NCI-H1092 treated with DMSO at 0.1 percent for 48 hours (cell line): ENCODE data around the gene EEFSEC.
A peak's percentile ranks its signal among the peaks of the same experiment; 100 is the strongest.

Experiments used
- DNase-seq: peaks from one replicate; lab custom pipeline; 2025; lab: John Stamatoyannopoulos, UW

The EEFSEC gene

DNA sequence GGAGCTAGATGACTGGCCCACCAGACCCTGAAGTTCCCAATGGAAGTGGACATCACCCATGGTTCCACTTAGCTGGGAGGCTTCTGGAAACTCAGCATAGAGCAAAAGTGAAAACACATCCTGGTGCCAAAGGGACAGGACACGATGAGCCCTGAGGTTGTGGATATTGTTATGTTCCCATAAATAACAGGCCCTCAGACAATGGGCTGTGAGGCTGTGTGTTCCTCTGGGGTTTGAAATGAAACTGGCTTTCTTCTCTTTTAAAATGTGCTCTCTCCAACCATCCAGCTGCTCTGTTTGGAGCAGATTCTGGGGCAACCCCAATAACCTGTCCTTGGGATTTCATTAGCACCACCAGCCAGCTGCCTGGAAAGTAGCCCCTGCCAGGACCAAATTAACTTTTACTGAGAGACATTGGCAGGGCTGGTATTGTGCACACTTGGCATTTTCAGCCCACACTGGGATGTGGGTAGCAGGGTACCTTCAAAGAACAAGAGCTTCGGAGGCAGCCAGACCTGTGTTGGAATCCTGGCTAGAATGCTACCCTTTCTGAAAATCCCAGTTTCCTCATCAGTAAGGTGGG lies 215.9 kb downstream of the EEFSEC start:
- no peak for DNase-seq

DNA sequence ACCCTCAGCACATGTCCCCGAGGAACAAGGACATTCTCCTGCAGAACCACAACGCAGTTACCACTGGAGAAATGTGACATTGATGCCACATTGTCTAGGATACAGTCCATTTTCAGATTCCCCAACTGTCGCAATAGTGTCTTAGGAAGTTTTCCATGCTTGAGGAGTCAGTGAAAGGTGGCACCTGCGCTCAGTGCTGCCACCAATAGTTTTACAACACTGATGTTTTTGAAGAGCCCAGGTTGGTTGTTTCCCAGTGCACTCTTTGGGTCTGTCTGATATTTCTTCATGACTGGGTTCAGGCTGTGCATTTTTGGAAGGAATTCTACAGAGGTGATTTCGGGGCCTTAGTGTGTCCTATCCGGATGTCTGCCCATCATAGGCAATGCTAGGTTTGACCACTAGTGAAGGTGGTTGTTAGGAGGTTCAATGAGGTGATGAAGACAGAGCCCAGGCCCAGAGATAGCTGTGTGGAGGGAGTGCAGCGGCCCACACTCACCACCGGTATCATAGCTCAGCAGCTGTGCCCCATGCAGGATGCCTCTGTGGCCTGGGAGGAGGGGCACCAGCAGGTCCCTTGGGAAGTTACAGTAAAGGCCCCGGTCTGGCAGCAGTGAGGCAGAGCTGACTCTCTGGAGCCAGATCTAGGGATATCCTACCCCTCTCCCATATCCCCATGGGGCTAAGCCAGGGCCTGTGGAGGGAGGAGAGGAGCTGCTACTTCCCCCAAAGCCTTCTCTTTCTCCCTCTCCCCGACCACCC lies 216.8 kb downstream of the EEFSEC start:
- DNase-seq = no peak

DNA sequence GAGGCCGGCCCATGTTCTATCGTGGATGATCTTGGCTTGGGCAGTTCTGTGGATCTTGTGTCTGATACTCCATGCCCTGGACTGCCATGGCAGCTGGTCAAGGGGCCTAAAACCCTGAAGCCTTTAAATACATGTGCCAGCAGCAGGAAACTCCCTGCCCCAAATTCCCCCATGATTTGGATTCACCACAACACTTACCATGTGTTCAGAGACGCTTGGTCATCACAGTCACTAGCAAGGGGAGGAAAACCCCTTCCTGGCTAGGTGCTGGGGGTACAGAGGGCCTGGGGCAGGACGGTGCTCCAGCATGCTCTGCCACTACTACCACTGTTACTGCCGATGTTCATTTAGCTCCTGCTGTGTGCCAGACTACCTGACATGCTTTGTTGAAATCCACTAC lies 219.0 kb downstream of the EEFSEC start:
- DNase-seq = no peak

DNA sequence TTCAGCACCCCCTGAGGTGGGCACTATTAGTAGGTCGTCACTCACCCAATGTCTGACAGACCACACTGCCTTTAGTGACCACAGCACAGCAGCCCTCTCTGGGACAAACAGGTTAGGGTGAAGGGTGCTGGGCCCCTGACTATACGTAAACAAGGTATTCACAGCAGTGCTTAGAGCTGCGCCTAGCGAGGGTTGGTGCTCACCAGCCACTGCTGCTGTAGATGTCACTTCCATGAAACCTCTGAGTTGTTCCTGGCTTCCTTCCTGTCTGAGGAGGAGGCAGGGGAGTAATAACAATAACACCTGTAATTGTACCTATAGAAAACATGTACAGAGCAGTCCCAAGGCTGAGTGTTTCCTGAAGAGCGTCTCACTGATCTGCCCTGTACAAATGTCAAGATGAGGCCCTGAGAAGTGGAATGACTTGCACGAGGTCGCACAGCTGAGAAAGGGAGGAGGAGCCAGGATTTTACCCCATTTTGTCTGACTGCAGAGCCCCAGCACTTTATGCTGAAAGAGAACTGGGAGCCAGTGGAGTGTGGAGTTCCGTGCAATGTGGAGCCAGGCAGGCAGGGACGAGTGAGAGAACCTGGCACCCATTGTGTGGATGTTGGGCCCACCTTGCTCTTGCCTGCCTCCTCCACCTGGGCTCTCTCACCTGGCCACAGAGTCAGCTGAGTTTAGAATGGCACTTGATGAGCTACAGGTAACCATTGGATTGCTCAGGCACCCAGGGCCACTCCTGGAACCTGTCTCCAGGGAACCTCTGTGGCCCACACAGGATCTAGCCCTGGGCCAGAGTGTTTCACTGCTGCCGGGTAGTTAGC lies 219.6 kb downstream of the EEFSEC start:
- DNase-seq = no peak

DNA sequence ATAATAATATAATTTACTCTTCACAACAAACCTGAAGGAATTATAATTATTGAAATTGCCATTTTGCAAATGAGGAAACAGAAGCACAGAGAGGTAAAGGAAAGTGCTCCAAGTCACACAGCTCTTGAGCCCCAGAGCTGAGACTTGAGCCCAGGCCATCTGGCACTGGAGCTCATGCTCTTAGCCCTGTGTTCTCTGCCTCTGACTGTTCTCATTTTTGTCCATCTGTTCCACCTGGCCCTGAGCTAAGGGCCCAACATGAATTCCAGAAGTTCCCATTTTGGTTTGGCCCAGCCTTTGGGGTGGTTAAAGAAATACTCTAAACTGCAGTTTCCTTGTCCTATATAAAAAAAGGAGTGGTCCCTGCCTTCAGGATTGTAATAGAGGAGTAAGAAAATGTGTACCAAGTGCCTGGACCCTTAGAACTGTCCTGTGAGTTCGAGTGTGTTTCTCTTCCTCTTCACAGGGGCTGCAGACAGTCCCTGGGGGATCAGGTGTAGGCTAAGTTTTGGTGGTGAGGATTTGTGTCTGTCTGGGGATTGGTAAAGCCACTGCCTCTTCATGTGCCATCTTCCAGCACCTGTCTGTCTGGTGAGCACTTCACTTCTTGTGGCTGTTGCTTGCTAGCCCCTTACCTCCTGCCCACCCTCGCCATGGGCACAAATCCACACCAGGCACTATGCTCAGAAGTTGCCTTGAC lies 221.6 kb downstream of the EEFSEC start:
- DNase-seq = no peak

DNA sequence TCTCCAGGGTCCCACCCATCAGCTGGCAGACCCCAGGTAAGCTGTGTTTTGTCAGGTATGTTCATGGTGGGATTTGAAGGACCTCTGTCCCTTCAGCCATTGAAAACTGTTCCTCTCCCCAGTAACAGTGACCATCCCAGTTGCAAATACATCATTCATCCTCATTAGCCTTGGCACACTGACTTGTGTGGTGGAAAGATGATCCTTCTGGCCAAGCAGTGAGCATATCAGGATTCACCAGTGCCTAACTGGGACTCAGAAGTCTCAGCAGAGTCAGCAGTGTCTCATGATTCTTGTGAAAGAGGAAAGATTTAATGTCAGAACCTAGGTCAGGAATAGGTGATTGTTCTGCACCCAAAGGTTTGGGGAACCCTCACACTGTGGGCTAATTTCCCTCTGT lies 223.2 kb downstream of the EEFSEC start:
- no peak for DNase-seq

DNA sequence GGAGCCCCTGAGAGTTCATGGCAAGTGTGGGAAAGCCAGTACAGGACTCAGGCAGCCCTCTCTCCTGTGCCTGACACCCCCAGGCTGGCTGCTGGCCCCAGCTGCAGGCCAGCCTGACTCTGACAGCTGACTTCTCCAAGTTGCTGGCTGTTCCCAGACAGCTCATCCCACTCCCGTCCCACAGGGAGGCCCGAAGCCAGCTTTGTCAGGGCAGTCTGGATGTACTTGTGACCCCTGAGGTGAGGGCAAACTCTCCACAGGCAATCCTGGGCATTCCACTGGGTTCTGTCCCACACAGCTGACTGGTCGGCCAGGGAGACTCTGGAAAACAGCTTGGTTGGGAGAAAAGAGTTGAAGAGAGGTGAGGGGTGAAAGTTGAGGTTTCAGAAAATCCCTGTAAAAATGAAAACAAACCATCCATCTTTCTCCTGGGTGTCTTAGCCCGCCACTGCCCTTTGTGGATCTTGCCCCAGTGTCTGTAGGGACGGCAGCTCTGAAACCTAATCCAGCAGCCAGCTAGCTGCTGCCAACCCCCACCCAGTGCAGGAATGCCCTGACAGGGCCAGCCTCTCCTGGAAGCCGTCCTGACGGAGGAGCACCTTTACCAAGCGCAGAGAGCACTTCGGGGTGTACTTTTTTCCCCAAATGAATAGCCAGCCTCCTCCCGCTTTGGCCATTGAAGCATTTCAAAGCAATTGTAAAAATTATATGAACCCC lies 225.5 kb downstream of the EEFSEC start:
- DNase-seq = no peak

DNA sequence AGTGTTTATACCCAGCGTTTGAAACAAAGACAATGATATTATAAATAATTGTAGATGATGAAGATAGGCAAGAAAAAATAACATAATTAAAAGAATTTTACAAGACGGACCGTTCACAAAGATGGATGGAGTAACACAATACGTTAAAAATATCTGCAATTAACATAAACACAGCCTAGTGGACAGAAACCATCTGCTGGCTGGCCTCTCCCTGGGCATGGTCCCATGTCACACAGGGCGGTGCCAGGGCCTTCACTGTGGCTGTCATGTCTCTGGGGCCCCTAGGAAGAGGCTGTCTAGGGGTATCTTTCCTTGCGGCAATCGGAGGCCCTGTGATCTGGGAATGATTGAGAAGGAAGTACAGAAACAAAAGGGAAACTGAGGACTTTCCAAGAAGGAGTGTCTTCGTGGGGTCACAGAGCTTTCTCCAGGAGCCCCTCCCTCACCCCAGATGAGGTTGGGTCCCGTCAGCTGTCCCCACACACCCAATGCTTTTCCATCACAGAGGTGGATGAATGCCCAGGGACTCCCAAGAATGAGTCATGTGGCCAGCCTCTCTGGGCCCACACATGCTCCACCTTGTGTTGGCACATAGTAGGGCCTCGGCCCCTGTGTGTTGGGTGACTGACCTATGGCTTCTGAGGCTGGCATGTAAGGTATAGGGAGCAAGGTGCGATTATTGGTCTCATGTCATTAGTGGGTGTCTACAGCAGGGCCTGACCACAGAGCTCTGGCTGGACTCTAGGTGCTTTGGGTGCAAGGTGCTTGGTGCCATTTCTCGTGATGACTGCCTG lies 226.3 kb downstream of the EEFSEC start:
- DNase-seq = no peak

DNA sequence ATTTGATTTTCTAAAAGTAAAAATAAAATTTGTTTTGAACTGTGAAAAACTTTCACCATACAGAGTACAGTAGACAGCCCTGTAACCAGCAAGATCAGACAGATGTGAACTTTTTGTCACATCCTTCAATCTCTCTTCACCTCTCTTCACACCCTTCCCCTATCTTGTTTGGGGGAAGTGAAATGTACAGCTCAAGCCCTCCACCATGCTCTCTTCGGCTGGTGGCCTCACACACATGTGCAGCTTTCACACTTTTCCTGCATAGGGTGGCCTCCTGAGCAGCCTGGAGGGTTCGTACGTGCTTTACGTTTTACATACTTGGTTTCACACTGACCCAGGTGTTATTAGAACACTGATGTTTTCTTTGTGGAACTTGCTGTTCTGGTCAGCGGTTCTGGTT lies 227.0 kb downstream of the EEFSEC start:
- no peak for DNase-seq

DNA sequence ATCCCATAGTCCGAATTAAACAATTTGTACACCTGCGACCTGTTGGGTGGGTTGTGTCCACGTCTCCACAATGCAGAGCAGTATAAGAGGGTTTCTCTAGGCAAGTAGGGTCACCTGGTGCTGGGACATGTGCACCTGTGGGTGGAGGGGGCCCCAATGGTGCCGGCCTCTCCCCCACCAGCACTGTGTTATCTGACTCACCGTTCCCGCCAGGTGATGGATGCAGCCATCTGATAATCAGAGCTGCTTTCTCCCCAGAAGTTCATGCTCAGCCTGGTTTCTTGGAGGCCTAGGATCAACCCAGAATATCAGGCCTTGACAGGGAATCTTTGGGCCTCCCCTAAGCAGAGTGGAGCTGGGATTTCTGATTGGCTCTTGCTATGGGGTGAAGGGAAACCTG lies 227.4 kb downstream of the EEFSEC start:
- no peak for DNase-seq

DNA sequence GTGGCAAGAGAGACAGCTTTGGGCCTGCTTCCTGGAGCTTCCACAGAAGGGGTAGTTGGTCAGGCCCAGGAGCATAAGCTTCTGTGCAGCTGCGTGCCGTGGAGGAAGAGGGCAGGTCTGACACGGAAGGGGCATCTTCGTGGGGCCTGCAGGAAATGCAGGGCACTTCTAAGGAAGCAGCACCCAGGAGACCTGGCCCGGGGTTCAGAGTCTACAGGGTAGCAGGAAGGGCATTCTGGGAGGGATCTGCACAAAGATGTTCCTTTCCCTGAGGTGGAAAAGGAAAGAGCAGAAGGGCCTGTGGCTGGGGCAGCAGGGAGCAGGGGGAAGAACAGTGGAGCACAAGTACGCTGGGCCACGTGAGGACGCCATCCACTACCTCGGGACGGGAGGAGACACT lies 228.3 kb downstream of the EEFSEC start:
- no peak for DNase-seq

DNA sequence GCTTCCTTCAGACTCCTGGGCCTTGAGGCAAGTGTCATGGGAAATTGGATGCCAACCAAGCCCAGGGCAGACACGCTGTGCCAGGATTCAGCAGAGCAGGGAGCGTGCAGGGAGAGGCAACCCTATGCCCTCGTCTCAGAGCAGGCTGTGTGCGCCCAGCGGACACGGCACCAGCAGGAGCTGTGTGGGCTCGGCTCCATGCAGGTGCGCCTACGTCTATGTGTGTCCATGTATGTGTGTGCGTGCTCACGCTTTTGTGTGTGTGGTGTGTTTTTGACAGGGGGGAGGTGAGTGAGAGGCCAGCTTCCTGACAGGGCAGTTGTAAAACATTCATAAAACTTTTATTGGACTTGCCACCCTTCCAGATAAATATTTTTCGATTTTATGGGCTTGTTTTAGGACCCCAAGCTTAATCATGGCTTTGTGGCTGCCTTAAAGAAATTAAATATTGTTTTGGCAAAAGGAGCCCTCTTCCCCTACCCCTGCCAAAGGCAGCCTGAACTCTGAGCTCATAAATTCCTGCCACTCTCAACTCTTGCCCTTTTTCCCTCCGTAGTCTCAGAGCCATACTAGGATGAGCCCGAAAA lies 229.0 kb downstream of the EEFSEC start:
- DNase-seq = no peak

DNA sequence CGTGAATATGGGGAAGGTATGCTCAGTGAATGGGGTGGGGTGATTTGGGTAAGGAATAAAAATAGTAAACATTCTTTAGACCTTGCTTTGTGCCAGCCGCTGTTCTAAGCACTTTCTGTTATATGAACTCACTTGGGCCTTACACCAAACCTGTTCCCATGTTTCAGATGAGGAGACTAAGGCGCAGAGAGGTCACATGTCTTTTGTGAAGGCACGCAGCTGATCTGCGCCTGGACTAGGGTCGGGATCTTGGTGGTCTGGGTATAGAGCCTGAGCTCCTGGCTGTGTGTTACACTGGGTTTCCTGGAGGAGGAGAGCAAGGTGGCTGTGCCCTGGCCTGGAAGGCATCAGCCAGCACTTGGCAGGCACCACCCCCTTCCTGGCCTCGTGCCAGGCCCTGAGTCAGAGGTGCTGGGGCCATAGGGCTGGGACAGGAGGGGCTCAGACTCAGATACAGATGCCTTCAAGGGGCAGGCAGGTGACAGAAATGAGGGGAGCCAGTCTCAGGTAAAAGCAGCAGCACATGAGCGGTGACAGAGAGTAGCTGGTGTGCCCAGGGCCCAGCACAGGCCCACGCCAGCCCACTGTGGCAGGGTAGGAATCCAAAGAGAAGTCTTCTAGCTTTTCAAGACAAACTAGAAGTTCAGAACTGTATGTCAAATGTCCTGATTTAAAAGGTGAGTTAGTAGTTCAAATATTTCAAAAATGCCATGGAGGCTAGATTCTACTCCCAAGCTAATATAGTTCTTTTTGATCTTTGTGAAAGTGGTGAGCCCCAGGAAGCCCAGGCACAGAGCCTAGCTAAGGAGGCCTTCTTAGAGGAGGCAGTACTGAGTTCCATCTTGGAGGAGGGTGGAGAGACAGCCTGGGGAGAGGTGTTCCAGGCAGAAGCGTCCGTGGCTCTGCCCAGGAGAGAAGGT lies 230.3 kb downstream of the EEFSEC start:
- peak; percentile 33 for DNase-seq

DNA sequence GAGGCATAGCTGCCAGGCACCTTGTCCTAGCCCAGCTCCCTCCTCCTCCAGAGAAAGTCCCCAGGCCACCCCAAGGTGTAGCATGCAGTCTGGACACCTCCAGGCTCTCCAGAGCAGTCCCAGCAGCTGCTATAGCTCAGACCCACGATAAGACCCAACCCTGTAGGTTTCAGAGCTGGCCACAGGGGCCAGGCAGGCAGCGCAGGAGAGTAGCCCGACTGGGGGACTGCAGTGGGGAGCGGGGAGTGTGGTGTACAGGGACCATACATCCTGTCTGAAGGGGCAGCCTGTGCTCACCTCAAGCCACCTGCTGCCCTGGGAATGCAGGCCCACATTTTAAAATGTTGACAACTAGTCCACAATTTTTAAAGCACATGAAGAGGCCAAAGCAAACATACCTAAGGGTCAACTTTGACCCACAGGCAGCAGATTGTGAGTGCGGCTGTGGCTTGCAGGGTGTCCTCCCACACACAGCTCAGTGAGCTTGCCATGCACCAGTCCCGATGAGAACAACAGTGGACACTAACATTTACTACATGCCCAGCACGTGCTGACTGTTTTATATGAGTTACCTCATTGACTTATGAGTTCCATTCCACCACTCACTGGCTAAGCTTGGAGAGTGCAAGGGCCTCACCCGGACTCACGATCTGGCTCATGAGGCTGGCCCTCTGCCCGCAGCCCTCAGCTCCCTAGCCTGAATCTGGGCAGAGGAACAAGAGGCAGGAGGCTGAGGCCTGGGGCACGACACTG lies 232.0 kb downstream of the EEFSEC start:
- DNase-seq = no peak

DNA sequence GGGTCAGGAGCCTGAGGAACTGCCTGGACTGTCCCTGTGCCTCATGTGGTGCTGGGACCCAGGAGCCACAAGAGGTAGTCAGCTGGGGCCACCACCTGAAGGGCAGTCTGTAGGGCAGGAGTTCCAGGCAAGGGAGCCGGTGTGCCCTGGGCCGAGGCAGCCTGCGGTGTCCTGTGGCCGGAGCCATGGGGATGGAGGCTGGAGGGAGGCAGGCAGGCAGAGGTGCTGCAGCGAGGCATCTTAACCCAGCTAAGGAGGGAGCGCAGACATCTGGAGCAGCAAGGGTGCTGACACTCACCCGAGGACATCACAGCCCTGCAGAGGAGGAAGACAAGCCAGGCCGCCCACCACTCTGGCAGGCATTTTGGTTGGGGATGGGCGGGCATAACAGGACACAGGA lies 235.7 kb downstream of the EEFSEC start:
- DNase-seq = no peak

DNA sequence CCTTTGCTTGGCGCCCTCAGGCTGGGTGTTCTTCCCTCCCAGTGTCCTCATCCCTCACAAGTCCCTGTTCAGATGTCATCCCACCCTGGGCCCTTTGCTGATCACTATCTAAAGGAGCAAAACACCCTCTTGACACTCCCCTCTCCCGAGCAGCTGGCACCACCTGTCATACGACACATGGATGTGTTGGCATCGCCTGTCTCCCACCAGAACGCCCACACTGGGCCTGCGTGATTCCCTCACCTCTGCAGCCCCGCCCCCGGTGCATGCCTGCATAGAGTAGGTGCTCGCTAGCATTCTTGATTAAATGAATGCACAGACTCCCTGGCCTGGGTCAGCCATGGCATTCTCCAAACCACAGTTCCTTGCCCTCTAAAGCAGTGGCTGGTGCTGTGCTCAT lies 237.6 kb downstream of the EEFSEC start:
- no peak for DNase-seq

DNA sequence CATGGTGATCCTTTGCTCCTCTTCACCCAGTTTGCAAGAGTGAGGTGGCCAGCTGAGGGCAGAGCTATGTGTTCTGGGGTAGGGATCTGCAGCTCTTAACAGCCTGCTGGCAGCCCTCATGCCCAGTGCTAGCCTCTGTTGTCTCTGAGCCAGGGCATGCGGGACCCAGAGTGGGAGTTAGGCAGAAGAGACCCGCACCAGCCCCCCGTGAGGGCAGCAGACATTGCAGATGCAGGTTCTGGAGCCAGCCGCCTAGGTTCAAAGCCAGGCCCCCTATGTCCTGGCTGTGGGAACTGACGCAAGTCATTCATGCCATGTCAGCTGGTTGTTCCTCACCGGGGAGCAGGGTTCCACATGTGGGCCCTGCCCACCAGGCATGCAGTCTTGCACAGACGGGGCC lies 238.7 kb downstream of the EEFSEC start:
- DNase-seq = no peak

DNA sequence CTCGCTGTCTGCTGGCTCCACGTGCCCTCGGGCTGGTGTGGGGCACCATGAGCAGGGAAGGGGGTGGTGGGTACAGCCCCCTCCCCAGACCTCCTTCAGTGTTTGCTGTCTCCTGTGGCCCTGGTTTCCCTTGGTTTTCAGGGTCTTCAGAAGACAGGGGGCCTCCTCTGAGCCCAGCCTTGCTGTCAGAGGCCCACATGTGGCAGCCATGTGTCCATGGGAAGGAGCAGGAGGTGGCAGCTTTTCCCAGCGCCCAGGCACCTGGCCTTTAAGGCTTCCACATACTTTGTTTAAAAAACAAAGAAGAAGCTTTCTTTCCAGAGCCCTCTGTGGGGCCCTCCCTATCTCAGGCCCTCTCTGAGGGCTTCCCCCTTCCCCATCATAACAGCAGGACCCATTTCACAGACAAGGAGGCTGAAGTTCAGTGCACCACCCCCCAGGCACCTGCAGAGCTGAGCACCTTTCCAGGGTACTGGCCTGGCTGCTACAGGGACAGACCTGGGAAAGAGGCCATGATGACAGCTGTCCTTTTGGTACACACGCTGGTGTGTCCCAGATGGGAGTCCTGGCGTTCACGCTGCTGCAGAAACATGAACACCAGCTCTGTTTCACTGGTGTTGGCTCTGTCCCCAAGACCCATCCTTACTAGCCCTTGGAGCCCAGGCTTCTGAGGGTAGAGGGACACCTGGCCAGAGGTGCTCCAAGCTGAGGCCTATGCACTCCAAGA lies 239.7 kb downstream of the EEFSEC start:
- no peak for DNase-seq
